NB4 (cell line): ENCODE data around the gene SFXN1.

Experiments
- MYC ChIP-seq: IDR thresholded peaks from 2 replicates; pipeline ENCODE4 v1.6.1; 2011; ENCODE audit warnings: low read depth, low read length
- POLR2A ChIP-seq: IDR thresholded peaks from 2 replicates; pipeline ENCODE4 v1.6.1; 2011; ENCODE audit warnings: mild to moderate bottlenecking; ENCODE audit not compliant: insufficient read length; ENCODE audit errors: extremely low read depth
- TF ChIP-seq, protein P1 (sequence below): IDR thresholded peaks from one replicate; pipeline ENCODE4 v1.5.1; 2012; ENCODE audit warnings: low read depth, low read length

DNA sequence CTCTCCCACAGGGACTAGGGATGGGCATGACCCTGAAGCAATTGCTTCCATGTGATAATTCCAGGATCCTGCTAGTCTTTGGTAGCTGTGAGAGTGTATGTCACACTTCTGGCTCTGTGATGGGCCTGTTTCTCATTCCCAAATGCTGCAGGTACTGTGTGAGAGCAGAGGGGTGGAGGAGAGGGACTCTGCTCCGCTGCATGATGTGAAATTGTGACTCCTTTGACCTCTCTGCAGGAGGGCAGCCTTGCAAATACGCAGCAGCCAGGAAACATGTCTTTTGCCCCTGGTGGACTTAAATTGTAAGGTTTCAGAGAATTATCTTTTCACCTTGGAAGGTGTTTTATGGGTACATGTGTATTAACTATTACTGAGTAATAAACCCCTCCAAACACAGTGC lies 61.6 kb downstream of the SFXN1 start:
- TF ChIP-seq, protein P1, sequence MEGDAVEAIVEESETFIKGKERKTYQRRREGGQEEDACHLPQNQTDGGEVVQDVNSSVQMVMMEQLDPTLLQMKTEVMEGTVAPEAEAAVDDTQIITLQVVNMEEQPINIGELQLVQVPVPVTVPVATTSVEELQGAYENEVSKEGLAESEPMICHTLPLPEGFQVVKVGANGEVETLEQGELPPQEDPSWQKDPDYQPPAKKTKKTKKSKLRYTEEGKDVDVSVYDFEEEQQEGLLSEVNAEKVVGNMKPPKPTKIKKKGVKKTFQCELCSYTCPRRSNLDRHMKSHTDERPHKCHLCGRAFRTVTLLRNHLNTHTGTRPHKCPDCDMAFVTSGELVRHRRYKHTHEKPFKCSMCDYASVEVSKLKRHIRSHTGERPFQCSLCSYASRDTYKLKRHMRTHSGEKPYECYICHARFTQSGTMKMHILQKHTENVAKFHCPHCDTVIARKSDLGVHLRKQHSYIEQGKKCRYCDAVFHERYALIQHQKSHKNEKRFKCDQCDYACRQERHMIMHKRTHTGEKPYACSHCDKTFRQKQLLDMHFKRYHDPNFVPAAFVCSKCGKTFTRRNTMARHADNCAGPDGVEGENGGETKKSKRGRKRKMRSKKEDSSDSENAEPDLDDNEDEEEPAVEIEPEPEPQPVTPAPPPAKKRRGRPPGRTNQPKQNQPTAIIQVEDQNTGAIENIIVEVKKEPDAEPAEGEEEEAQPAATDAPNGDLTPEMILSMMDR: no peak
- TF ChIP-seq POLR2A (no peak), MYC (no peak)
